ENCODE results near the gene FBN2. TPM values are rescaled to one million over a fixed set of nuclear protein-coding genes. Genes with fewer than 3 reads are reported as not detected.
"Not testable (repeated sequence)": the region's sequence is repeated elsewhere in the genome, so short reads cannot be mapped to it uniquely, and the experiment has no call there.

FBN2 gene
- total RNA-seq, 4 donors from 2014 or later = 5.3 to 19.4 (median 7.5) TPM

DNA sequence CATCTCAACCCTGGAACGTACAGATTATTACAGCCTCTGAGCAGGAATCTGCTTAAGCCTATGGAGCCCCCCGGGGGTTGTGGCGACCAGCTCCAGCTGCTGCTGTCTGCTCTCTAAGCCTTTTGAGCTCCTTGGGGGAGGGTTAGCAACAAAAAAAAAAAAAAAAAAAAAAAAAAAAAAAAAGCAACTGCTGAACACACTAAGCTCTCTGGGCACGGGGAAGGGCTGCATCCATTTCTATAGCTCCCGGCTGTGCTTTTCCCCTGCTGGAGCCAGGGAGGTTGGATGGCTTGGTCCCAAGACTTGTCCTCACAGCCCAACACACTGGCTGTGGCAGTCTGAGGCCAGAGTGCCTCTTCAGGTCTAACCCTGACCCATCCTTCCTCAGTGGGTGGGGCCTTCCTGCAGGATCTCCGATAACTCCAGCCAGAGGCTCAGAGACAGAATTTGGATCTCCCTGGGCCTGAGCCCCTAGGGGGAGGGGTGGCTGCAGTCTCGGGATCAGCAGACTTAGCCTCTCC, 82.1 kb downstream of the FBN2 start:
- no peak for ATAC-seq
- Histone ChIP-seq H3K36me3 (no peaks in the 10 kb centered on the region), H3K27me3 (no peaks in the 10 kb centered on the region), H3K4me3 (no peak overlapping the region), H3K9me3 (no peaks in the 10 kb centered on the region), H3K4me1 (no peaks in the 10 kb centered on the region), H3K27ac (no peak overlapping the region)
- 76 to 80% methylated on average over 1 to 2 of the region's 7 CpGs for WGBS, 2 donors (ENCODE audit: low coverage in 1 of 2)
- TF ChIP-seq, protein P1, sequence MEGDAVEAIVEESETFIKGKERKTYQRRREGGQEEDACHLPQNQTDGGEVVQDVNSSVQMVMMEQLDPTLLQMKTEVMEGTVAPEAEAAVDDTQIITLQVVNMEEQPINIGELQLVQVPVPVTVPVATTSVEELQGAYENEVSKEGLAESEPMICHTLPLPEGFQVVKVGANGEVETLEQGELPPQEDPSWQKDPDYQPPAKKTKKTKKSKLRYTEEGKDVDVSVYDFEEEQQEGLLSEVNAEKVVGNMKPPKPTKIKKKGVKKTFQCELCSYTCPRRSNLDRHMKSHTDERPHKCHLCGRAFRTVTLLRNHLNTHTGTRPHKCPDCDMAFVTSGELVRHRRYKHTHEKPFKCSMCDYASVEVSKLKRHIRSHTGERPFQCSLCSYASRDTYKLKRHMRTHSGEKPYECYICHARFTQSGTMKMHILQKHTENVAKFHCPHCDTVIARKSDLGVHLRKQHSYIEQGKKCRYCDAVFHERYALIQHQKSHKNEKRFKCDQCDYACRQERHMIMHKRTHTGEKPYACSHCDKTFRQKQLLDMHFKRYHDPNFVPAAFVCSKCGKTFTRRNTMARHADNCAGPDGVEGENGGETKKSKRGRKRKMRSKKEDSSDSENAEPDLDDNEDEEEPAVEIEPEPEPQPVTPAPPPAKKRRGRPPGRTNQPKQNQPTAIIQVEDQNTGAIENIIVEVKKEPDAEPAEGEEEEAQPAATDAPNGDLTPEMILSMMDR (IDR thresholded peaks at IDR 0.05) = no peak
- TF ChIP-seq EP300 (IDR thresholded peaks at IDR 0.05) (no peak), POLR2AphosphoS5 (IDR thresholded peaks at IDR 0.05) (no peak), POLR2A (IDR thresholded peaks at IDR 0.05) (no peak)

DNA sequence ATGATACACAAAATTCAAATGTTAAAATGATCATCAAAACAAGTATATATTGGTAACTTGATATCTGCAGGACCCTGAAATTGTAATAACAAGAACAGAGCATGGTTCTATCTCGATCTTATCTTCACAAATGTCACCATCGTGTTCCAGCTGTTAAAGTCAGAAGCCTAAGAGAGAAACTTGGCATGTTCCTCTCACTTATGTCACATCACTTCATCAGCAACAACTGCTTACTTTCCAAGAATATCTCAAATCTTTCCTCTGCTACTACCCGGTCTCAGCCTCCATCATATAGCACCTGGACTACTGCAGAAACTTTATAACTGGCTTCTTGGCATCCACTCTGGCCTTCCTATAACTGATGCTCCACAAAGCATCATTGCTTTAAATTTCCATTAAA, 84.9 kb downstream of the FBN2 start:
- Histone ChIP-seq H3K9me3 (peaks cover 0 to 7% (median 0%) of the 10 kb centered on the region in 3 donors), H3K4me3 (no peak overlapping the region), H3K4me1 (no peaks in the 10 kb centered on the region), H3K27ac (no peak overlapping the region), H3K36me3 (no peaks in the 10 kb centered on the region), H3K27me3 (no peaks in the 10 kb centered on the region)
- WGBS, 2 donors (ENCODE audit: low coverage in 1 of 2) = 28 to 39% methylated on average over 3 of the region's 3 CpGs
- no peak for ATAC-seq
- no peak for TF ChIP-seq EP300 (IDR thresholded peaks at IDR 0.05)
- TF ChIP-seq, protein P1 (IDR thresholded peaks at IDR 0.05) = no peak
- no peak for TF ChIP-seq POLR2A (IDR thresholded peaks at IDR 0.05)
- TF ChIP-seq POLR2AphosphoS5 (IDR thresholded peaks at IDR 0.05) = no peak

DNA sequence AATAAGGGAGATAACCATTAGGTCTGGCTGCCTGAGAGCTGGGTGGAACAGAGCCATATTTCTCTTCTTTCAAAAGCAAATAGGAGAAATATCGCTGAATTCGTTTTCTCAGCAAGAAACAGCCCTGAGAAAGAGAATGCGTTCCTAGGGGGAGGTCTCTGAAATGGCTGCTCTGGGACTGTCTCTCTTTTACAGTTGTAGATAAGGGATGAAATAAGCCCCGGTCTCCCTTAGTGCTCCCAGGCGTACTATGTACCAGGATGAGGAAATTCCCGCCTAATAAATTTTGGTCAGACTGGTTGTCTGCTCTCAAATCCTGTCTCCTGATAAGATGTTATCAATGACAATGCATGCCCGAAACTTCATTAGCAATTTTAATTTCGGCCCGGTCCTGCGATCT, 90.8 kb downstream of the FBN2 start:
- H3K36me3 ChIP-seq, ATAC-seq, H3K4me3 ChIP-seq, H3K27me3 ChIP-seq, H3K27ac ChIP-seq, H3K4me1 ChIP-seq: not testable (repeated sequence)
- WGBS, 2 donors (ENCODE audit: low coverage in 1 of 2) = 93 to 100% methylated on average over 6 to 10 of the region's 10 CpGs
- H3K9me3 ChIP-seq = peaks cover 0 to 20% (median 0%) of the 10 kb centered on the region in 3 donors

DNA sequence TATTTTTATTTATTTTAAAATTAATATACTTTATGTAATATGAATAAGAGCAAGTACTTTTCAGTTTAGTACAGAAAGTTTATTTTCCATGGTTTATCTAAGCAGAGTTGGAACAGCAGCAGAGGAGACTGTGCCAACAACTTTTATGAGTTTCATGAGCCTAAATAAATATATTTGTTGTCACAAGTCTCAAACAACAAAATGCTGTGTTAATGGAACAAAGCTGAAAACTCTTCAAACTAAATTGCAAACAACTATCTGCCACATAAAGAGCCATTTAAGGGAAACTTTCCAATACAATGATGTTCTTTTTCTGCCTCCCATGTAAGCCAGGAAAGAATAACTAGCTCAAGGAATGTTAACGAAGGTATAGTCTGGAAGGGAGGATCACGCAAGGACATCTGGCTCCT, 96.1 kb downstream of the FBN2 start:
- Histone ChIP-seq H3K27me3 (no peaks in the 10 kb centered on the region), H3K36me3 (no peaks in the 10 kb centered on the region), H3K4me3 (no peak overlapping the region), H3K4me1 (peaks cover 0 to 14% (median 0%) of the 10 kb centered on the region in 3 donors), H3K27ac (peak overlapping the region in 1 of 4 donors; percentile 6), H3K9me3 (peaks cover 0 to under 1% (median 0%) of the 10 kb centered on the region in 3 donors)
- TF ChIP-seq EP300 (IDR thresholded peaks at IDR 0.05) (no peak), POLR2A (IDR thresholded peaks at IDR 0.05) (no peak), POLR2AphosphoS5 (IDR thresholded peaks at IDR 0.05) (no peak)
- TF ChIP-seq, protein P1 (IDR thresholded peaks at IDR 0.05) = no peak
- WGBS, 2 donors (ENCODE audit: low coverage in 1 of 2) = 25 to 29% methylated on average over 2 of the region's 2 CpGs
- no peak for ATAC-seq

- no peaks in the 10 kb centered on the region for H3K9me3 ChIP-seq
- no peak overlapping the region for H3K4me3 ChIP-seq
- no peak for ATAC-seq
- 83 to 100% methylated on average over 1 of the region's 2 CpGs for WGBS, 2 donors (ENCODE audit: low coverage in 1 of 2)
- H3K36me3 ChIP-seq = no peaks in the 10 kb centered on the region
- no peak for TF ChIP-seq EP300 (IDR thresholded peaks at IDR 0.05)
- TF ChIP-seq, protein P1 (IDR thresholded peaks at IDR 0.05) = no peak
- TF ChIP-seq POLR2AphosphoS5 (IDR thresholded peaks at IDR 0.05) = no peak
- no peak for TF ChIP-seq POLR2A (IDR thresholded peaks at IDR 0.05)
- H3K4me1 ChIP-seq = peaks cover 0 to 14% (median 0%) of the 10 kb centered on the region in 3 donors
- H3K27ac ChIP-seq = no peak overlapping the region
- no peaks in the 10 kb centered on the region for H3K27me3 ChIP-seq
Observed at GRCh38 chr5:128441165-128441564, 96.9 kb downstream of the FBN2 start.
